Coronary artery (tissue), 2 donors: ENCODE measurements around the gene STK32B.
"Not testable (repeated sequence)": the region's sequence is repeated elsewhere in the genome, so short reads cannot be mapped to it uniquely, and the experiment has no call there.

Experiments
- DNase-seq: peaks from one replicate; pipeline ENCODE4 v3.0.0-alpha.2; 2017; ENCODE audit warnings: low spot score
- H3K27ac ChIP-seq, 2 donors: fragments of 200-600 bp; sonication (generic); one replicate each; pipeline ENCODE4 v1.5.1; 2016 to 2019
- H3K4me3 ChIP-seq: fragments of 200-600 bp; sonication (generic); 2 replicates; pipeline ENCODE4 v1.5.1; 2016; ENCODE audit warnings: mild to moderate bottlenecking, moderate library complexity
- TF ChIP-seq, protein P1 (sequence below): fragments of 200-600 bp; sonication (generic); IDR thresholded peaks from one replicate; pipeline ENCODE4 v1.5.1; 2019; ENCODE audit warnings: antibody characterized with exemption

Gene STK32B

DNA sequence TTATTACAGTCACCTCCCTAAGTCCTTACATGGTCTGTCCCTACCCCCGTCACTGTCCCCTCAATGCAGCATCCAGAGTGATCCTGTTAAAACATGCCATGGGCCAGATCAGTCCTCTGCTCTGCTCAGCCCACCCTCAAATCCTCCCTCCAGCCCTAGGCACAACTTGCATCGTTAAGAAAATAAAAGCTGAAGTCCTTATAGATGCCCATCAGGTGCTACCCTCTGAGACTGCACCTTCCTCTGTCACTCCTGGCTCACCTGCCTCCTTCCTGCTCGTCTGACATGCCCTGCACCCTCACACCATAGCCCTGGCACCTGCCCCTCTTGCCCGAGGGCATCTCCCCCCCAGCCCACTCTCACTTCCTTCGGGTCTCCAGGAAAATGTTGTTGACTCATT is 4.1 kb downstream of the STK32B start:
- TF ChIP-seq, protein P1, sequence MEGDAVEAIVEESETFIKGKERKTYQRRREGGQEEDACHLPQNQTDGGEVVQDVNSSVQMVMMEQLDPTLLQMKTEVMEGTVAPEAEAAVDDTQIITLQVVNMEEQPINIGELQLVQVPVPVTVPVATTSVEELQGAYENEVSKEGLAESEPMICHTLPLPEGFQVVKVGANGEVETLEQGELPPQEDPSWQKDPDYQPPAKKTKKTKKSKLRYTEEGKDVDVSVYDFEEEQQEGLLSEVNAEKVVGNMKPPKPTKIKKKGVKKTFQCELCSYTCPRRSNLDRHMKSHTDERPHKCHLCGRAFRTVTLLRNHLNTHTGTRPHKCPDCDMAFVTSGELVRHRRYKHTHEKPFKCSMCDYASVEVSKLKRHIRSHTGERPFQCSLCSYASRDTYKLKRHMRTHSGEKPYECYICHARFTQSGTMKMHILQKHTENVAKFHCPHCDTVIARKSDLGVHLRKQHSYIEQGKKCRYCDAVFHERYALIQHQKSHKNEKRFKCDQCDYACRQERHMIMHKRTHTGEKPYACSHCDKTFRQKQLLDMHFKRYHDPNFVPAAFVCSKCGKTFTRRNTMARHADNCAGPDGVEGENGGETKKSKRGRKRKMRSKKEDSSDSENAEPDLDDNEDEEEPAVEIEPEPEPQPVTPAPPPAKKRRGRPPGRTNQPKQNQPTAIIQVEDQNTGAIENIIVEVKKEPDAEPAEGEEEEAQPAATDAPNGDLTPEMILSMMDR, result no peak
- H3K27ac ChIP-seq, result no peak overlapping the region
- no peak for DNase-seq
- H3K4me3 ChIP-seq, result no peak overlapping the region

DNA sequence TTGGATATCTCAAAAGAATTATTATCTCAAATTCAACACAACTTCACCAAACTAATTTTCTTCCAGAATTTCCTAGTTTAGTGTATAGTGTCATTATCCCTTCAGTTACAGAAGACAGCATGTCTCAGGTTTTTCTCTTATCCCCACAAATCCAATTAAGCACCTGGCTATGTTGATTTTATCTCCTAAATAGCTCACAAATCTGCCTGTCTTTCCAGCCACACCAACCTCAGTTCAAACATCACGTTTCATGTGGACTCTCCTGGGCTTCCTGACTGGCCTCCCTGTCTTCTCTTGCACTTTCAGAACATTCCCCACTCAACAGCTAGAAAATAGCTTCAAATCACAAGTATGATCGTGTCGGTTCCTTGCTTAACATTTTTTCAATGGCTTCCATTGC is 14.8 kb downstream of the STK32B start:
- H3K27ac ChIP-seq, result no peak overlapping the region
- no peak for DNase-seq
- TF ChIP-seq, protein P1, result no peak

DNA sequence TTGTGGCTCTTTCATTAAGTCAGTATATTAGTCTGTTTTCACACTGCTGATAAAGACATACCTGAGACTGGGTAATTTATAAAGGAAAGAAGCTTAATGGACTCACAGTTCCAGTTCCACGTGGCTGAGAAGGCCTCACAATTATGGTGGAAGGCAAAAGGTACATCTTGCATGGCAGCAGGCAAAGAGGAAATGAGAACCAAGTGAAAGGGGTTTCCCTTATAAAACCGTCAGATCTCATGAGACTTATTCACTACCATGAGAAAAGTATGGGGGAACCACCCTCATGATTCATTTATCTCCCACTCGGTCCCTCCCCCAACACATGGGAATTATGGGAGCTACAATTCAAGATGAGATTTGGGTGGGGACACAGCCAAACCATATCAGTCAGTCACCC is 15.7 kb downstream of the STK32B start:
- H3K4me3 ChIP-seq, result not testable (repeated sequence)

More for the DNA sequence above, 14.8 kb downstream of the STK32B start:
- no peak overlapping the region for H3K4me3 ChIP-seq

DNA sequence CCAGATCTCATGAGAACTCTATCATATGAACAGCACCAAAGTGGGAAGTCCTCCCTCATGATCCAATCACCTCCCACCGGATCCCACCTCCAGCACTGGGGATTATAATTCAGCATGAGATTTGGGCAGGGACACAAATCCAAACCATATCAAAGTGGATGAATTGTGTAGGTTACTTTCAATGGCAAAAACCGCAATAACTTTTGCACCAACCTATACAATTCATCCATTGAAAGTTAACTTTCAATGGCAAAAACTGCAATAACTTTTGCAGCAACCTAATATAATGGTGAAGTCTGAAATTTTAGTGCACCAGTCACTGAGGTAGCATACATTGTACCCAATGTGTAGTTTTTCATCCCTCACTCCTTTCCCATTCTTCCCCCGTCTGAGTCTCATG is 16.6 kb downstream of the STK32B start:
- Histone ChIP-seq H3K27ac (no peak overlapping the region), H3K4me3 (no peak overlapping the region)
- no peak for DNase-seq
- TF ChIP-seq, protein P1, result no peak

More for the DNA sequence above, 15.7 kb downstream of the STK32B start:
- H3K27ac ChIP-seq, DNase-seq: not testable (repeated sequence)

DNA sequence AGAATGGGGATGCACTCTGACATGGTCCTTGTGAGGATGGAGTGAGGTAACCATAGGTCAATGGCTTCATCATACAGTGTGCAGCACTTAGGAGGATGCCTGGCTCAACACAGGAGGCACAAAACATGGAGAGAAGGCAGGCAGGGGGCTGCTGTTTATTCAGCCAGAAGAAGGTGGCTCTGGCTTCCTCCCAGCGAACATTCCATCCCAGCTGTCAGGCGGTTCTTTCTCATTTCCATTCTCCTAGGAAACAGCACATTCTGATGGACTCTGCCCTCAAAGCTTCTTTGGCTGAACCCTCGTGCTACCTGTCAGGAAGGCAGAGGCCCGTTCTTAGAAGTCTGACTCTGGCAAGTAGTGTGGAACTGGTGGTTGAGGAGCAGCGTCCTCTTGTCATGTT is 18.6 kb downstream of the STK32B start:
- Histone ChIP-seq H3K4me3 (no peak overlapping the region), H3K27ac (no peak overlapping the region)
- TF ChIP-seq, protein P1, result no peak
- DNase-seq, result no peak

DNA sequence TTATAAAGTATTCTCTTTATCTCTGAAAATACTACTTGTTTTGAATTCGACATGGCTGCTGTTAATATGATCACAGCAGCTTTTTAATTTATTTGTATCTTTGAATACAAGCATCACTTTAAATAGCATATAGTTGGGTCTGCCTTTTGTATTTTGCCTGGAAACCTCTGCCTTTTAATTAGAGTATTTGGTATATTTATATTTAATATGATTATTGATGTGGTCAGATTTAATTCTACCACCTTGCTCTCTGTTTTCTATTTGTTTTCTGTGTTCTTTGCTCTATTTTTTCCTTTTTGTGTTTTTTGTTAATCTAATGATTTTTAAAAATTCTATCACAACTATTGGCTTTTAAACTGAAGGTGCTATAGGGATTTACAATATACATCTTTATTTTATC is 21.7 kb downstream of the STK32B start:
- Histone ChIP-seq H3K4me3 (no peak overlapping the region), H3K27ac (no peak overlapping the region)
- TF ChIP-seq, protein P1, result no peak
- DNase-seq, result no peak

DNA sequence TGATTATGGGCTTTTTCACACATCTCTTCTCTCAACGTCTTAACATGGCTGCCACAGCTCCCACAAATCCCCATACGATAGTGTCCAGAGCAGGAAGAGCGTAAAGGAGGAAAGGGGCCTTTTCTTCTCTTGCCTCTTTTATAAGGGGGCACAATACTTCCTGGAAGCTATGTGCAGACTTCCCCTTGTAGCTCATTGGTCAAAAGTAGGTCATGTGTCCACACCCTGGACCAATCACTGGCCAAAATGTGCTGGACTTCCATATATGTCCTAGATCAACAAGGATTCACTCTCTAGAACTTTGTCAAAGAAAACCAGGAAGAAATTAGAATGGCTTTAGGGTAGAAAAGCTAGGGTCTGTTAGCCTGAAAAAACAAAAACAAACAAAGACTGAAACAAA is 26.7 kb downstream of the STK32B start:
- TF ChIP-seq, protein P1, result no peak
- no peak for DNase-seq
- no peak overlapping the region for H3K27ac ChIP-seq
- H3K4me3 ChIP-seq, result no peak overlapping the region

DNA sequence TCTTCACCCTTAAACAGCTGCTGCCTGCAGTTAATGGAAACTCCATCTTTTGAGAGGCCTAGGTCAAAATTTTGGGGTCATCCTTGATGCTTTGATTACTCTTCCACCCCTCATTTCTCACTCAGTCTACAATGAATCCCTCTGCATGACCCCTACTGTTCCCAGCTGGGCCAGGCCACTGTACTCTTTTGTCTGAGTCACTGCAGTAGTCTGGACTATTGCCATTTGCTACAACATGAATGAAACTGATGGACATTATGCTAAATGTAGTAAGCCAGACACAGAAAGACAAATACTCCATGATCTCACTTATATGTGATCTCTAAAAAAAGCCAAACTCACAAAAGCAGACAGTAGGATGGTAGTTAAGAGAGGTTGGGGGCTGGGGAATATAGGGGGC is 28.3 kb downstream of the STK32B start:
- no peak for DNase-seq
- TF ChIP-seq, protein P1, result no peak
- Histone ChIP-seq H3K4me3 (no peak overlapping the region), H3K27ac (no peak overlapping the region)
